NCI-H2227 treated with DMSO at 0.1 percent for 48 hours (cell line): ENCODE data around the gene NIPA2.

Experiments
- DNase-seq: peaks from one replicate; lab custom pipeline; 2025; lab: John Stamatoyannopoulos, UW

NIPA2 gene

DNA sequence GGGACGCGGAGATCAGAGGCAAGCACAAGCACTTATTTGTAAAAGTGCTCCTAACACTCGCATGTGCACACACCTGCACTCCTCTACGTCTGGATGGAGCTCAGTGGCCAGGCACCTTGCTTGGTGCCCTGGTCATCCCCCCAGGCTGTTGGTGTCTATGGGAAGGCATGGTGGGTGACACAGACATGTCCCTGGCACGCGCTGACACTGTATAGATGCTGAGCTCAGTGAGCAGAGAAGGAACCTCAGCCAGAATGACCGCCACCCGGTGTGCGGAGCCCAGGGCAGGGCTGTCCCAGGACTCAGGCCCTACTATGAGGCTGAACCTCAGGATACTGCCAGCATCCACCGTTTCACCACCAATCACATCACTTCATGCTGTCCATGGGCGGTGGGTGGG is 64.5 kb downstream of the NIPA2 start:
- DNase-seq, result no peak

DNA sequence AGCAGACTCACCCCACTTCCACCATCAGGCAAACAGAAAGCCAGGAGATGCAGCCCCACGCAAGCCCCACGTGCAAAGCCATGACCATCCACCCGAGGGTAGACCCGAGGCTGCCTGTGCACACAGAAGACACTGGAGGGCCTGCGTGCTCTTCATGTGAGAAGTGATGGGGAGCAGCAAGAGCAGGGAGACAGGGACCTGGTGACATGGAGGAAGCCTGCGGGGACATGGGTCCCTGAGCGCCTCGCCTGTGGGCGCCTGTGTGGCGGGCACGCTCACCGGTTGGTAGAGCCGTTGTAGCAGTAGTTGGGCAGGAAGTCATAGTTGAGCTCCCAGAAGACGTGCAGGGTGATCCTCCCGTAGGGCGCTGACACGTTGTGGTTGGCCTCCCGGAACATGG is 65.0 kb downstream of the NIPA2 start:
- no peak for DNase-seq

DNA sequence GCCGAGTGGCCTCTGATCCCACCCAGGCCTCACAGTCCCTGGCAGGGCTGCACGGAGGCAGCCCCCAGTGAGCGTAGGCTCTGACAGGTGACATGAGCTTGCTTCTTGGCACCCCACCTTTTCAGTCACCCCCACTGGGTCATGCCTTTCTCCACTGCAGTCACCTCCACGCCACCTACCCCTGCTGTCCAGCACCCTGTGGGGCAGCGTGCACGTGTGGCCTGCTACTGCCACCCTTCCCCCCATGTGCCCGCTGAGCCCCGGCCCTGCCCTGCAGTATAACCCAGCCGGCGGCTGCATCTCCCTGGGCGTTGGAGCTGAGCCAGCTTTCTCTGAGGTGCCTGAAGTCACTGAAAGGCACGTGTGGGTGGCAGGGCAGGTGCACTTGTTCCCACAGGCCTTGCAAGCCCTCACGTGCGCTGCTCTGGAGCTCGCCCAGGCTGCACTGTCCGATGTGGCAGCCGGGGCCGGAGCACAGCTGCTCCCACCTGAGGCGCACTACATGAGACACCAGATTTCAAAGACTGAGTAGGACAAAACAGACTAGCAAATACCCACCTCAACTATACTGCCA is 65.6 kb downstream of the NIPA2 start:
- no peak for DNase-seq

DNA sequence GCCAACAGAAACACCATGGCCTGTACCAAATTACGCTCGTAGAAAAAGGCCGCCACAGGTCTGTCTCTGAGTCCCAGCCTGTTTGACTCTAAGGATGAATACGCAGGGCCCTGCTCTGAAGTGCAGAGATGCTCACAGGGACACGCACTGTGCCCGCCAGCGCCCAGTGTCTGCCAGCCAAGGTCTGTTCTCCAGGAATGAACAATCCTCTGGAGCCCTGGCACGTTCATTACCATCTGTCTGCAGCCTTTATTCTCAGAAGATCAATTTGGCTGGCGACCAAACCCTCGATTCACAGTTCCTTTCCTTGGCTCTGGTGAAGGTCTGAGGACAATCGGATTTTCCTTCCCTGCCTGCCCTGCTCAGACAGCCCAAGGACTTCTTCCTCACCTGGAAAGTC is 66.3 kb downstream of the NIPA2 start:
- DNase-seq, result no peak

DNA sequence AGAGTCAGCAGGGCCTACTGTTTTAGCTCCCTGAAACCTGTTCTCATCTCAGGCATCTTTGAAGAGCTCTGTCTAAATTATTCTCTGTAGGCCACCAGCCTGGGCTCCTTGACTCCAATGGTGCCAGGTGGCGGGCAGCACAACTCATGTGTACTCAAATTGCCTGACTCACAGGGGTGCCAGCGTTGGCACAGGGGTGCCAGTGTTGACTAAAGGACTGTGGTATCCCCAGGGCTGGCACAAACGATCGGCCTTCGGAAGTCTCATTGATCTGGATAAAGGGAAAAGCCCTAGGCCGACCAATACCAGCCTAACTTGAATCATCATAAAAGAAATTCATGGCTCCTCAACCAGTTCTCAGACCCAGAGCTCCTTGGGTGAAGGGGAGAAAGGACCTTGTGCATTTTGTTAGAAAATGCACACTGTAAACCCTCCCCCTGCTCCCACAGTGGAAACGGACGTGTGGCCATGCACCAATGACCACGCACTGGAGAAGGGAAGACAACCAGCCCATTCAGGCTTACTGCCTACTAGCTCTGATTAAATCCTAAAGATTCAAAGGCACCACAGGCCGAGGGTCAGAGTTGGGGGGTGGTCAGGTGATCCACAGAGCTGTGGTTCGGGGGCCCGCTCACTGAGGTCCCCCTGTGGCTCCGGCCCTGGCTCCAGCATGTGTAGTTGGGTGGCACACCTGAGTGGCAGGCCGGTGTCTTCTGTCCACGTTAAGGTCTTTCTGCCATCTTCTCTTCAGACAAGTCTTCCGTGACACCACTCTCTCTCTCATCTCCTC is 68.9 kb downstream of the NIPA2 start:
- no peak for DNase-seq

DNA sequence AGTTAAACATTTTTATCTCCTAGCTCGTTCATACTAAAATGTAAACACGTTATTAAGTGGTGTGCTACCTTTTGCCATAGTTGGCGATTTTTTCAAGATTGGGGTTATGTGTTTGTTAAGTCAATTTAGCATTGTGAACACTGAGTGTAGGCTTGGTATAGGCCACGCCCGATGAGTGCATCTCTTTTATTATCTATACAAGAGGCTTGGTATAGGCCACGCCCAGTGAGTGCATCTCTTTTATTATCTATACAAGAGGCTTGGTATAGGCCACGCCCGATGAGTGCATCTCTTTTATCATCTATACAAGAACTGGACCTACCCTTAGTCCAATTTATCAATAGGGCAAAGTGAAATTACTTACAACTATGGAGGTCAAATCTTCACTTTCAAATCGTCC is 70.4 kb downstream of the NIPA2 start:
- DNase-seq, result no peak

DNA sequence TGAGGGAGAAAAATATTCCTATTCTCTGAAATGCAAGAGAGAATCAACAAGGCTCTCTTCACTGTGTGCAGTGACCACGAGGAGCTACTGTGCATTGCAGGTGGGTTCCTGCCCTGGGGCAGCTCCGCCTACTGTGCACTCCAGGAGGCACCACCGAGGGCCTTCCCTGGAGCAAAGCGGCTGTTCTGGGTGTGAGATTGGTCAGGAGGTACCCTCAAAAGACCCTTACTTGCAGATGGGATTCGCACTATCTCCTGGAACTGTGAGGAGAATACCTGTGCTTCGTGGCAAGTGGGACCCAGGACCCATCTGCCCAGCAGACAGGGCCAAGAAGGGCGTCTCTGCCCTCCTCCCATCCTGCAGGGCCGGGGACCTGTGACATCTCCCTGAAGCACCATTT is 72.8 kb downstream of the NIPA2 start:
- DNase-seq, result no peak

DNA sequence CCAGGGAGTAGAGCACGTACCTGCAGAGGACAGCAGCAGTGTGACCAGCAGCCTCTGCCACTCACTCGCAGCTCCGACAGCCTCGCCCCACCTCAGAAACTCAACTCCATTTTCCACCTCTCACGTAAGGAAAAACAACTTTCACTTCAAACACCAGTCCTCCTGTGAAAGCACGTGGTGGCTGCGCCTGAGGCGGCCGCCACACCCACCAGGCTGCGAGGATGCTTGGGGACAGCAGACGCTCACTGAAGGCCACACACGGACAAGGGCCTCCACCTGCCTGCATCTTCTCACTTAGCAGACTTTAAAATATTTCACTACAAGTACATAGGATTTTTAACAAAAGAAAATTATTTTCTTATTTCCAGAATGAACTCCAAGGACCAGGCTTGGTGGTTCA is 73.8 kb downstream of the NIPA2 start:
- DNase-seq, result no peak

DNA sequence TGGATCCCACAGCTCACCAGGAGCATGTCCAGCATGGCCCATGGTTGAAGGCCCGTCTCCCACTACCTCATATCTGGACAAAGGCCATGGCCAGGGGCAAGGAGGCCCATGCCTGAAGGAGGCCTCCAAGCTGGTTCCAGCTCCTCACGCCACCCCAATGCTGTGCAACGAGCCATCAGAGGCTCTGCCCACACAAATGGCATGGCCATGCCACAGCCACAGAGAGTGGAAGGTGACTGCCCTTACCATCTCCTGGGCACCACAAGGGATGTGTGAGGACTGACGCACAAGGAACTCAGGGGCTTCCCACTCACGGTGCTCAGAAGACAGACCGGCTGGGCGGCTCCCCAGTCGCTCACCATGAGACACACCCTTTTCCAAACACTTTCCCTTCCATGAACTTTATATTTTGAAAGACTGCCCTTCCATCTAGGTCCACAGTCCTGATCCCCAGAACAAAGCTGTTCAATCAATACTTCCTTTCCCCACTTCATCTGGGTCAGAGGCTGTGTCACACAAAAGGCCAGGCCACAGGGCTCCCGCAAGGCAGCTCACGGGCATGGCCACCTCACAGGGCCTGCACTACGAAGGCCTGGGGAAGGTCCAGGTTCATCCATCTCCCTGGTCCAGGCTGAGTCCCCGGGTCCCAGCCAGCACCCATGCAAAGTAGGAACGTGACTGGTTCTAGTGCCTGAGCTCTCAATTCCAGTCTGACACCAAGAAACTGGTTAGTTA is 75.3 kb downstream of the NIPA2 start:
- no peak for DNase-seq

DNA sequence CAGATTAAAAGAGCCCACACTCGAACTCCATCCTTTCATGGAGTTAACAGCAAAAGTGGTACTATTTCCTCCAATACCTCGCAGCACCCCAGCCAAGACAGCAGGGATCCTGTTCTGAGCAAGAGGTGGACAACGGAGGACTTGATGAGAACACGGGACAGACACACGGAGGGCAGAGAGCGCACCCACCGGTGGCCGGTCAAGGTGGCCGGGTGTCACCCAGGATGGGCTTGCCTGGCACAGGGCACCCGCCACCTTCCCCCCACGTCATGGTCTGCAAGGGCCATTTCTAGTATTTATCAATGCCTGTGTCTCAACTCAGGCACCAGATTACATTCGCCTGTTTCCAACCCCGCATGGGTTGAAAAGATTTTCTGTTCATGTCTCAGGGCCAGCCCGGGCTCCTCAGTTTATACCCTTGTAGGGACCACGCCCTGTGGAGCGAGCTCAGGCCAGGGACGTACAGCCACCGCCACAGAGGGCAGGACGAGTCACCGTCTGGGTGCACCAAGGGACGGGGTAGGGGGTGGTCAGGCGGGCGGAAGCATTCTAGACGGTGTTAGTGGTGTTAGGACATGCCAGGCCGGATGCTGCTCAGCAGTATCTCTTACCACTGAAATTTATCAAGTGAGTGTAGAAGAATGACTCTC is 77.5 kb downstream of the NIPA2 start:
- no peak for DNase-seq

DNA sequence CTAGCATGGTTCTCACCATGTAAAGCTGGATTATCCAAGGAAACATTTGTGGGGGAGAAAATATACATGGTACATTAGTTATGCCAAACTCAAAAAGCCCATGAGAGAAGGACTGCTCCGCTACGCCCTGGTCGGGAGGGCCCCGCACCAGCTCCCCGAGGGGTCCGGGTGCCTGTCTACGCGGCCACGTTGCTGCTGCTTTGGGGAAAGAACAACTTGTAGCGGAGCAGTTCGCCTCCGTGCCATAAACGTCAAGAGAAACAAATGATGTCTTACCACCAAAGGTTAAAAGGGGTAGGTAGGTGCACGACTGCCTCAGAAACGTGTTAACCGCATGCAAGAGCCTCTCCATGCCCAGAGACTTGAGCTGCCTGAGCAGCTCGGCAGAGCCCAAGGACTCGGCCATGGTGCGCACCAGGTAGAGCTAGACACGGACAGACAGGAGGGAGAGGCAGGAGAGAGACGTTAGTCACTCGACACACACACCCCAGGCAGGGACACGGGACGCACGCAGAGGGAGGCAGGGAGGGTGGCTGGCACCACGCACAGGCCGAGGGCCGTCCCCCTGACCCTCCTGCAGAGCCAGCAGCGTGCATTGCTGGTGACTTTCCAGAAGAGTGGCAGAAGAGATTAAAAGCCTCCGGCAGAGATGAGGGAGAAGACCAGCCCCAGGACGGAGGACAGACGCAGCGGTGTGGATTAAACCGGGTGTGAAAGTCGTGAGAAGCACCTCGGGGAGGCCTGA is 78.3 kb downstream of the NIPA2 start:
- no peak for DNase-seq

DNA sequence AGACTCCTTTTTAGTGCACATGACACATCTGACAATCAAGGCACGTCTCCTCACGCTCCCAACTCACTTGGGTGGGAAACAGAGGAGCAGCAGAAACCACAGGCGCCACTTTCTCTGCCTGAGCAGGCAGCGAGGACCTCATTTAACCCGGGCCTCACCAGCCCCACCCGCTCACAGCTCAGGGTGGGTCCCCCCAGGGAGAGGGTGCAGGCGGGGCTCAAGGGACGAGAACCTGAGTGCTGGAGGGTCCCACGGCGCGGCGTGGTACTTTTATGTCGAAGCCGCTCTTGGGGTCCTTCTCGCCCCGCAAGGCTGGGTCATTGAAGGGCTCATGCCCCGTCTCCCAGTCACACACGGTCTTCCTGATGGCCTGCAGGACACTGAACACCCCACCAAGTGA is 79.1 kb downstream of the NIPA2 start:
- no peak for DNase-seq
